H1 (cell line): ENCODE measurements around the gene FCGR3B. TPM values are rescaled to one million over a fixed set of nuclear protein-coding genes. Genes with fewer than 3 reads are reported as not detected.
"Not testable (repeated sequence)": the region's sequence is repeated elsewhere in the genome, so short reads cannot be mapped to it uniquely, and the experiment has no call there.

Experiments used
- CTCF ChIA-PET: fragments of 300-600 bp; sonication (Branson Sonifier 250); formaldehyde crosslinking; loops from one replicate; lab custom pipeline; 2021; ENCODE audit not compliant: partially characterized antibody; lab: Charles Lee
- POLR2A ChIA-PET: fragments of 300-600 bp; sonication (Branson Sonifier 250); formaldehyde crosslinking; loops from one replicate; lab custom pipeline; 2021; ENCODE audit warnings: inconsistent platforms; ENCODE audit not compliant: partially characterized antibody; lab: Charles Lee
- DNase-seq, 2 experiments: peaks; one replicate each; pipeline versions ENCODE4 v3.0.0 to v3.0.0-alpha.2; 2010 to 2022; ENCODE audit warnings: low spot score in 2 of 2, low read depth in 1 of 2, mixed read lengths in 1 of 2
- FAIRE-seq: peaks from 2 replicates; lab custom pipeline; 2011; peaks lifted over from hg19 to GRCh38; lab: Jason Lieb, UNC
- H2AFZ ChIP-seq: 2 replicates; pipeline ENCODE4 v1.8.1; 2012; ENCODE audit warnings: low read length, inconsistent platforms
- H2AK5ac ChIP-seq: 2 replicates; pipeline ENCODE4 v1.6.1; 2013; ENCODE audit warnings: low read depth, low read length
- H2BK120ac ChIP-seq: replicated peaks from 2 replicates; pipeline ENCODE3; 2013; ENCODE audit warnings: low read depth, low read length, inconsistent platforms
- H2BK12ac ChIP-seq: 2 replicates; pipeline ENCODE4 v1.6.1; 2013; ENCODE audit warnings: low read depth, low read length
- H2BK15ac ChIP-seq: 2 replicates; pipeline ENCODE4 v1.6.1; 2013; ENCODE audit warnings: low read length
- H2BK20ac ChIP-seq: 2 replicates; pipeline ENCODE4 v1.6.1; 2013; ENCODE audit warnings: low read length
- H2BK5ac ChIP-seq: 2 replicates; pipeline ENCODE4 v1.6.1; 2013; ENCODE audit warnings: low read depth, low read length
- H3K14ac ChIP-seq: 2 replicates; pipeline ENCODE4 v1.6.1; 2013; ENCODE audit warnings: inconsistent platforms; ENCODE audit not compliant: insufficient read length
- H3K18ac ChIP-seq: 2 replicates; pipeline ENCODE4 v1.6.1; 2013; ENCODE audit warnings: low read length; ENCODE audit errors: extremely low read depth
- H3K23ac ChIP-seq: 2 replicates; pipeline ENCODE4 v1.6.1; 2013; ENCODE audit warnings: inconsistent platforms; ENCODE audit not compliant: insufficient read length
- H3K23me2 ChIP-seq: 2 replicates; pipeline ENCODE4 v1.6.1; 2013; ENCODE audit warnings: low read depth, low read length
- H3K27ac ChIP-seq: 2 replicates; pipeline ENCODE4 v1.6.1; 2011; ENCODE audit warnings: low read depth, low read length, inconsistent platforms
- H3K27me3 ChIP-seq, 4 experiments: replicated peaks in 1 of 4; 1 replicate in 1 of 4; 2 replicates in 3 of 4; pipeline versions ENCODE4 v1.6.1 to v1.8.1; 2011 to 2013; ENCODE audit warnings: low read length in 3 of 4, mild to moderate bottlenecking in 3 of 4, inconsistent platforms in 2 of 4, mixed read lengths in 2 of 4, moderate library complexity in 1 of 4; ENCODE audit not compliant: control insufficient read depth in 3 of 4, insufficient read depth in 3 of 4; ENCODE audit errors: extremely low read depth in 1 of 4
- H3K36me3 ChIP-seq, 4 experiments: 2 replicates each; pipeline versions ENCODE4 v1.6.1 to v1.8.1; 2011 to 2013; ENCODE audit warnings: mild to moderate bottlenecking in 4 of 4, low read length in 3 of 4, moderate library complexity in 2 of 4, control low read depth in 1 of 4, inconsistent platforms in 1 of 4; ENCODE audit not compliant: insufficient read depth in 4 of 4, control insufficient read depth in 2 of 4
- H3K4ac ChIP-seq: replicated peaks from 2 replicates; pipeline ENCODE3; 2013; ENCODE audit warnings: low read length, low read depth, mixed read lengths, inconsistent platforms; ENCODE audit not compliant: insufficient read length
- H3K4me1 ChIP-seq, 4 experiments: replicated peaks in 1 of 4; 1 replicate in 1 of 4; 2 replicates in 3 of 4; pipeline versions ENCODE4 v1.6.1 to v1.8.1; 2011 to 2013; ENCODE audit warnings: low read length in 3 of 4, inconsistent platforms in 2 of 4, mixed read lengths in 1 of 4; ENCODE audit not compliant: insufficient read depth in 4 of 4, control insufficient read depth in 3 of 4
- H3K4me2 ChIP-seq, 2 experiments: 2 replicates each; pipeline versions ENCODE4 v1.6.1 to v1.8.1; 2011 to 2013; ENCODE audit warnings: low read depth in 2 of 2, low read length in 2 of 2, control low read depth in 1 of 2, inconsistent platforms in 1 of 2, mild to moderate bottlenecking in 1 of 2; ENCODE audit not compliant: insufficient read depth in 1 of 2
- H3K4me3 ChIP-seq, 4 experiments: fragments of 200-600, 300-600 bp in 1 of 4; sonication (generic), shearing (Covaris generic), sonication (Bioruptor Twin) in 1 of 4; 2 replicates each; pipeline versions ENCODE4 v1.5.1 to v1.8.1; 2011 to 2016; ENCODE audit warnings: low read length in 4 of 4, low read depth in 3 of 4, control low read depth in 2 of 4, inconsistent platforms in 2 of 4, mild to moderate bottlenecking in 2 of 4, mixed read lengths in 1 of 4, moderate library complexity in 1 of 4; ENCODE audit not compliant: insufficient read depth in 2 of 4; ENCODE audit errors: extremely low read depth in 1 of 4
- H3K56ac ChIP-seq: replicated peaks from 2 replicates; pipeline ENCODE3; 2013; ENCODE audit warnings: low read depth, mild to moderate bottlenecking, mixed read lengths, low read length, inconsistent platforms; ENCODE audit not compliant: insufficient read length
- H3K79me1 ChIP-seq: 2 replicates; pipeline ENCODE4 v1.6.1; 2013; ENCODE audit warnings: low read depth, low read length, control low read depth
- H3K79me2 ChIP-seq, 2 experiments: 2 replicates each; pipeline versions ENCODE4 v1.6.1 to v1.8.1; 2012 to 2013; ENCODE audit warnings: low read length in 2 of 2, mild to moderate bottlenecking in 2 of 2, inconsistent platforms in 1 of 2; ENCODE audit not compliant: insufficient read depth in 2 of 2, control insufficient read depth in 1 of 2
- H3K9ac ChIP-seq, 4 experiments: replicated peaks in 1 of 4; 1 replicate in 1 of 4; 2 replicates in 3 of 4; pipeline versions ENCODE4 v1.6.1 to v1.8.1; 2011 to 2013; ENCODE audit warnings: low read depth in 3 of 4, low read length in 3 of 4, control low read depth in 2 of 4, mild to moderate bottlenecking in 2 of 4, moderate library complexity in 2 of 4, inconsistent platforms in 1 of 4; ENCODE audit errors: extremely low read depth in 1 of 4
- H3K9me3 ChIP-seq, 2 experiments: 2 replicates each; pipeline versions ENCODE4 v1.6.1 to v1.8.1; 2012 to 2013; ENCODE audit warnings: mild to moderate bottlenecking in 2 of 2, moderate library complexity in 2 of 2, control low read depth in 1 of 2, inconsistent platforms in 1 of 2, low read depth in 1 of 2, low read length in 1 of 2, mixed read lengths in 1 of 2; ENCODE audit not compliant: insufficient read depth in 2 of 2
- H4K20me1 ChIP-seq, 2 experiments: replicated peaks in 1 of 2; 2 replicates each; pipeline versions ENCODE3 to v1.8.1; 2011 to 2013; ENCODE audit warnings: inconsistent platforms in 2 of 2, low read length in 2 of 2, mild to moderate bottlenecking in 1 of 2; ENCODE audit not compliant: insufficient read depth in 2 of 2, control insufficient read depth in 1 of 2
- H4K5ac ChIP-seq: 2 replicates; pipeline ENCODE4 v1.6.1; 2013; ENCODE audit warnings: low read length, low read depth, mixed read lengths, inconsistent platforms; ENCODE audit not compliant: insufficient read length
- H4K8ac ChIP-seq: 2 replicates; pipeline ENCODE4 v1.8.0; 2013; ENCODE audit warnings: mild to moderate bottlenecking, moderate library complexity, low read length, inconsistent platforms; ENCODE audit not compliant: insufficient read depth; ENCODE audit errors: extremely low read depth
- H4K91ac ChIP-seq: replicated peaks from 2 replicates; pipeline ENCODE3; 2013; ENCODE audit warnings: low read length, mixed read lengths, inconsistent platforms; ENCODE audit not compliant: insufficient read length
- WGBS, 2 experiments: shearing (Covaris generic) in 1 of 2; methylation state at CpG; one replicate each; pipeline versions ENCODE4 v1.1.6 to v1.1.7; 2013 to 2015; ENCODE audit warnings: low lambda C conversion rate in 2 of 2, mixed read lengths in 2 of 2, inconsistent platforms in 1 of 2, low coverage in 1 of 2, missing lambda C conversion rate in 1 of 2; ENCODE audit not compliant: insufficient replicate concordance in 2 of 2, insufficient coverage in 1 of 2, insufficient read length in 1 of 2; ENCODE audit errors: extremely low coverage in 1 of 2, missing lambda C conversion rate in 1 of 2; 5-methylcytosine and 5-hydroxymethylcytosine counted together
- polyA plus RNA-seq, 7 experiments: library from polyadenylated mRNA; depleted of rRNA in 3 of 7; stranded (reverse) in 5 of 7; unstranded in 2 of 7; fragments of >200 nt in 5 of 7; fragments of 200-250 nt in 2 of 7; gene quantifications; 1 replicate in 5 of 7; 2 replicates in 1 of 7; 4 replicates in 1 of 7; pipeline versions ENCODE4 v1.2.1 to v1.2.3, GENCODE V29; 2011 to 2013; ENCODE audit warnings: missing spikeins in 2 of 7, mixed read lengths in 2 of 7
- total RNA-seq: library from RNA; stranded (reverse); fragmentation: NEBNext Ultra II Directional; extraction: Animal tissue kit (Norgen Biotek cat#: 25700); gene quantifications from 2 replicates; pipeline ENCODE4 v1.2.1, GENCODE V29; 2021

Gene FCGR3B
- total and polyA plus RNA-seq, 2 of the 8 experiments (the other 6 are each of a cell fraction or from before 2014, with no cell fraction given): not detected

- H3K4me3 ChIP-seq, H3K4me2 ChIP-seq, FAIRE-seq, H3K9ac ChIP-seq, DNase-seq, H2AK5ac ChIP-seq, H2BK15ac ChIP-seq, H2BK20ac ChIP-seq, H3K4me1 ChIP-seq, POLR2A ChIA-PET, H2BK120ac ChIP-seq, H3K36me3 ChIP-seq, H3K23ac ChIP-seq, H4K91ac ChIP-seq, H3K9me3 ChIP-seq, H3K18ac ChIP-seq, H3K4ac ChIP-seq, CTCF ChIA-PET, H3K56ac ChIP-seq, H2BK5ac ChIP-seq, H4K5ac ChIP-seq, H4K20me1 ChIP-seq, H3K27ac ChIP-seq, H3K79me2 ChIP-seq, H2BK12ac ChIP-seq, H3K79me1 ChIP-seq, H2AFZ ChIP-seq, H3K23me2 ChIP-seq, H3K14ac ChIP-seq, H4K8ac ChIP-seq: not testable (repeated sequence)
- H3K27me3 ChIP-seq: peaks cover 0 to 23% (median 13%) of the 10 kb centered on the region in 4 experiments; a peak in 5 of 7 replicates
- WGBS, 2 experiments: 94% methylated on average over 12 of the region's 12 CpGs; no CpG with 5 or more reads in 1 of the 2 experiments
These were observed 26.0 kb downstream of the FCGR3B start for GRCh38 chr1:161605024-161605423.

GRCh38 chr1:161597077-161597476 lies 33.9 kb downstream of the FCGR3B start:
- H3K27ac ChIP-seq, H4K20me1 ChIP-seq, H3K4me2 ChIP-seq, H2AFZ ChIP-seq, H3K36me3 ChIP-seq, DNase-seq, H2BK5ac ChIP-seq, H2BK120ac ChIP-seq, H3K9ac ChIP-seq, H3K4me3 ChIP-seq, H3K9me3 ChIP-seq, H4K91ac ChIP-seq, H2AK5ac ChIP-seq, H3K18ac ChIP-seq, H2BK12ac ChIP-seq, H3K4me1 ChIP-seq, H3K23ac ChIP-seq, H3K4ac ChIP-seq, H4K8ac ChIP-seq, H3K23me2 ChIP-seq, H3K79me1 ChIP-seq, H3K14ac ChIP-seq, H3K27me3 ChIP-seq, H4K5ac ChIP-seq, H3K56ac ChIP-seq, CTCF ChIA-PET, H3K79me2 ChIP-seq, H2BK15ac ChIP-seq, FAIRE-seq, H2BK20ac ChIP-seq, POLR2A ChIA-PET: not testable (repeated sequence)
- WGBS, 2 experiments: 68% methylated on average over 3 of the region's 3 CpGs; no CpG with 5 or more reads in 1 of the 2 experiments
